Stimulated activated CD8-positive, alpha-beta memory T cell treated with anti-CD3 and anti-CD28 coated beads, Interleukin-4, amount 100 ng/mL, for 1 hour (primary cell): ENCODE results near the gene CLEC16A.

Experiments used
- DNase-seq, 2 donors: peaks; one replicate each; pipeline ENCODE4 v3.0.0-alpha.2; 2020; ENCODE audit warnings: low read depth in 2 of 2, low spot score in 1 of 2

The CLEC16A gene

DNA sequence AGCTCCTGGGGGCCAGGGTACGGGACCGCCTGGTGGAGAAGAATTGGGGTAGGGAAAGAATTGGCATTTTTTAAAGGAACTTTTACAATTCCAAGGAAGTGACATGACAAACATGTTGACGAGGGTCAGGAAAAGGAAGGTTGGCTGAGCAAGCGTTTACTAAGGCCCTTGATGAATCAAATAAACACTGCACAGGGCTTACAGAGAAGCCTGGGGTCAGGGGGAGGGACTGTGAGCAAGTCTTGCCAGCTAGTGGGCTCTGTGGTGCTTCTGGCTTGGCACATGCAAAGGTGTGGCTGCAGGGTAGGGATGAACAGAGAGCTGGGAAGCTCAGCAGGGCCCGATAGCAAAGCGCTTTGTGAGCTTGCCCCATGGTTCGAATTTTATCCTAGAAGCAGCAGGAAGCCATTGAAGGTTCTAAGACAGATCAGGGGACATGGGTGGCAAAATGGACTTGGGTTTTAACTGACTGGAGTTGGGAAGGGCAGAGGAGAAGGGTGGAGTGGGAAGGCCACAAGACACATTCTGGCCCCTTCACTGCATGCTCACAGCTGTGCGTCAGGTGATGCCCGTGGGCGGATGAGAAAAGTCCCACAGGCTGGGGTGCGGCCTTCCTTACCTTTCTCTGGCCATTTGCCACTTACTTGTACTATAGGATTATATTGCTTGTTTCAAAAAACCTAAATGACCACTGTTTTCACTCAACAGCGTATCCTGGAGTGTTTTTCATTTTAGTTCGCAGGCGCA is 193.8 kb downstream of the CLEC16A start:
- no peak for DNase-seq

DNA sequence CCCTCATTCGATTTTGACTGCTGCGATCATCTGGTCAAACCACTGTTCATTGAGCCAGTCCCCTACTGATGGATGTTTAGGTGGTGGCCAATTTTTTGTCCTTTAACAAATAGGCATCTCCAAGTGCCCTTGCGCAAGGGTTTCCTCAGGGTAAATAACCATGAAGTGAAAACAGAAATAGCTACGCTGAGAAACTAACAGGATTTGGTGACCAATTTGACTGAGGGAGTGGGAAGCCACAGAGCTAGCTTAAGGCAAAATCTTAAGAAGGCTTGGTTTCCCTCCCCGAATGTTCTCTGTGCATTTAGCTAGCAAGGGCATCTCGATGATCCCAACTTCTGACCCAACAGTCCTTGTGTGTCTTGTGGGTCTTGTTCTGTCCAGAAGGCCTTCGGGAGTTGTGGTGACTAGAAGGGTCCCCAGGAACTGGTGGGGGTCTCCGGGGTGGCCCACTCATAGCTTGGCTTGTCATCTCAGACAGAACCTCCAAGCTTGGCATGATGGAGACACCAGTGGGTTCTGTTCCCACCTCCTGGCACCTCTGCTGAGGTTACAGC is 194.5 kb downstream of the CLEC16A start:
- DNase-seq = no peak

DNA sequence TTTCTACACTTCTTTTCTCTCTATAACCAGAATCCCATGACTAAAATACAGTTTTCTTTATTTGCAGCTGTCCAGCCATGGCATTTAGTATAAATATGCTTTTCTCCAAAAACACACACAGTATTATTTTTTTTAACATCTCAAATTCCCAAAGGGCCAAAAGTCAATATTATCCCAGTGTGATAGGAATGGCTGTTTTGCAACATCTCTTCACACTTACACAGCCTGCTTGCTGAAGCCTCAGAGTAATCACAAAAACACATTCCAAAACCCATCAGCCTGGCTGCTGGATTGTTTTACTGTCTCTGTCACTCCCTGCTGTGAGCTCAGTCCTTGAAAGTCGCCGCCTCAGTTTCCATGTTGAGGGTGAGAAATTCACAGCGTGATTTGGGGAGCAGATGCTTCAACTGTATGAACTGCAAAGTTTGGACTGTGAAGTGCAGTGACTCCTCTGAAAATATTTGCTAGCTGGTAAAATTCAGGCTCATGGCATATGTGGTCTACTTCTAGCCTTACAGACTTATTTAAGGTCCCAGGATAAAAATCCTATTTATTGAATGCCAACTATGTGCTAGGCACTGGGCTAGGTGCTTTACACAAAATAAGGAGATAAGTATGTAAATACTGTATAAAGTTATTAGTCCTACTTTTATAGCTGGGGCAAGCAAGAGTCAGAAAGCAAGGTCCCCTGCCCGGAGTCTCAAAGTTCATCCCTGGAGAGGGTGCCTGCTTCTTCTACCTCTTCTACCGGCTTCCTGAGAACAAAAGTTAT is 195.1 kb downstream of the CLEC16A start:
- no peak for DNase-seq

GRCh38 chr16:11140098-11140375 is 195.7 kb downstream of the CLEC16A start:
- peak in 1 of 2 donors; percentile 13 for DNase-seq

- no peak for DNase-seq
Observed at GRCh38 chr16:11140466-11140865, 196.1 kb downstream of the CLEC16A start.

GRCh38 chr16:11140867-11141266 is 196.5 kb downstream of the CLEC16A start:
- no peak for DNase-seq

DNA sequence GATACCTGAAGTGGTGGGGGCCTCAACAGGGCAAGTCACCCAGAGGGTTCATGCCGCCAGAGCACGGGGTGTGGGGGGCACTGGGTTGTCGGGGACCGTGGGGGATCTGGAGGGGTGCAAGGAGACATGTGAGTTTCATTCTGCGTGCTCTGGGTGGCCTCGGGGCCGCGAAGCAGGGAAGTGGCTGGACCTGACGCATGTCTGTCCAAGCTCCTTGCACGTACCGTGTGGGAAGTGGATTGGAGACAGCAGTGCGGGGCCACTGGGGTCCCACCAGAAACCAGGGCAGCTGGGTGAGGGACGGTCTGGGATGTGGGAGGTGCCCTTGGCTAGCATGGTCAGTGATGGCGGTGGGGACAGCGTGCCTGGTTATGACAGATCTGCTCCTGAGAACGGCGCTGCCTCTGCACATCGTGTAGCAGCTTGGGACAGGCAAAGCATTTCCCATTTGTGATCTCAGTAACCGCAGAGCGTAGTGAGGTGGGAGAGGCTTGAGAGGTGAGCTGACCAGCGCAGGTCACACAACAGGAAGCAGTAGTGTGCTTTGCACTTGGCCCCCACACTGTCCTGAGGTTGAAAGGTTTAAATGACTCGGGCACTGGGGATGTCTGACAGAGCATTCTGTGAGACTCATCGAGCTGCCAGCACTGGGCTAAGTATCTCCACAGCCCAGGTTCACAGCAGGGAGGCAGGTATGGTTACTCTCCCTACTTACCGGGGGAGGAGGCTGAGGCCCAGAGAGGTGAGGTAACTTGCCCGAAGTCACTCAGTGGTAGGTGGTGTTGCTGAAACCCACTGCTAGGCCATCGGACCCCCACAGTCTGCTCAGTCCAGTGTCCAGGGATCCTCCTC is 197.3 kb downstream of the CLEC16A start:
- DNase-seq = no peak

GRCh38 chr16:11142261-11142630 is 197.9 kb downstream of the CLEC16A start:
- no peak for DNase-seq

DNA sequence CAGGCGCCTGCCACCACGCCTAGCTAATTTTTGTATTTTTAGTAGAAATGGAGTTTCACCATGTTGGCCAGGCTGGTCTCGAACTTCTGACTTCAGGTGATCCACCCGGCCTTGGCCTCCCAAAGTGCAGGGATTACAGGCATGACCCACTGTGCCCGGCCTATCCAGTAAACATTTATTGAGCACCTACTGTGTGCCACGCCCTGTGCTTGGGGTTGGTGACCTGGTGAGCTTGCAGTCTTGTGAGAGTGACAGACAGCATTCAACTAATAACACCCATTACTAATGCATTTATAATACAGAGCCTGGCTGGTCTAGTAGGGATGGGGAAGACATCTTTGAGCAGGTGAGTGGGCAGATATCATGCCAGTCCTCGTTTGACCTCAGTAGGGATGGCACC is 198.6 kb downstream of the CLEC16A start:
- no peak for DNase-seq

DNA sequence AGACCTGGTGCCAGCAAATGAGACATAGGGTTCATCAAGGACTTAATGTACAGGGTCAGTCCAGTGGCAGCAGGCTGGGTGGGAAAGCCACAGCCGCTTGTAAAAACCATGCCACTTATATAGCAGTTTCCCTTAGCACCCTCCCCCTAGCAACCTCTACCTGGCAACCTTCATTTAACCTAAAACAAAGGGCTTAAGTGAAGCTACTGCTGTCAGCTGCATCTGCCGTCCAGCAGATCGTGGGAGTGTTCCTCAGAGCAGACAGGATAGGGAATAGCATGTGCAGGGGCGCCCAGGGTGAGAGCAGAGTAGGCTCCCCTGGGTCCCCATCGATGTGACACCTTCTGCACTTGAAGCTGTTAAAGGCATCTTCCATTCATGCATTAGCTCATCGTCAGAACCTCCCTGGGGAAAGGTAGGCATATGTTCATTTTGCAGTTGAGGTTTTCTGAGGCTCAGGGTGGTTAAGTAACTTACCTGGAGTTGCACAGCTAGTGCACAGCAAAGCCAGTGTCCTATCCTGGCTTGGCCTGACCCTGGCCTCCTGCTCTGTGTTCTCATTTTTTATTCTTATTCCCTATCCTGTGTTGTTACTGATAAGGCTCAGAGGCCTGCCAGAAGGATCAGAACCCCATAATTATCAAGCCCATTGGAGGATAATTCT is 199.1 kb downstream of the CLEC16A start:
- DNase-seq = no peak

DNA sequence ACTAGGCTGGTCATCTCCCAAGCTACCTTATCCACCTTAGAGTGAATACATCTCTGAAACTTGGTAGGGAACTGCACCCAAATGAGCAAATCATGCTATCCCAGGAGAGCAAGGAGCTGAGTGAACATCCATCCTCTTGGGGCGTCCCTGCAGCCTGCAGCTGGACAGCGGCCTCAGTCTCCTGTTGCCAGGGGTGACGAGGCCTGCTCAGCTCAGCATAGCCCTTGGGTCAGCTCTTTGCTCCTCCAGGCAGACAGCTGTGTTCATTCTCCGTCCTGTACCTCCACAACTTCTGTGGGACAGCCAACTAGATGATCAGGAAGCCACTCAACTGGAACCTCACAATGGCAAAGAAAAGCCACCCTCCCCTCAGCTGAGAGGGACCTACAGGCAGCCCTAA is 199.8 kb downstream of the CLEC16A start:
- no peak for DNase-seq

GRCh38 chr16:11145173-11145818 is 200.9 kb downstream of the CLEC16A start:
- DNase-seq = no peak

DNA sequence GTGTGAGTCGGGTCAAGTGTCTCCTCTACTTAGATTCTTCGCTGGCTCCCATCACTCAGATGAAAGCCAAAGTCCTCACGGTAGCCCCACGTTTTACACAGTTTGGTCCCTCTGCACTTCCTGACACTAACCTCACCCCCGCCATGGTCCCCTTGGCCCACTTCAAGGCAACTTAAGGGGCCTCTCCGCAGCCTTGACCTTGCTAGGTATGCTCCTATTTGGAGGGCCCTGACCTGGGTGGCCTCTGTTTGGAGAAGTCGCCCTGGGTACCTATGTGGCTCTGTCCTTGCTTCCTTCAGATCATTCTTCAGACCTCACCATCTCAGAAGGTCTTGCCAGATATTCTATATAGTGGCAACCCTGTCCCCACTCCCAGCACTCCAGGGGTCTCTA is 201.5 kb downstream of the CLEC16A start:
- no peak for DNase-seq

GRCh38 chr16:11147033-11147753 is 202.8 kb downstream of the CLEC16A start:
- no peak for DNase-seq

- no peak for DNase-seq
Observed at GRCh38 chr16:11147754-11148444, 203.5 kb downstream of the CLEC16A start.

GRCh38 chr16:11149011-11149616 is 204.8 kb downstream of the CLEC16A start:
- no peak for DNase-seq

DNA sequence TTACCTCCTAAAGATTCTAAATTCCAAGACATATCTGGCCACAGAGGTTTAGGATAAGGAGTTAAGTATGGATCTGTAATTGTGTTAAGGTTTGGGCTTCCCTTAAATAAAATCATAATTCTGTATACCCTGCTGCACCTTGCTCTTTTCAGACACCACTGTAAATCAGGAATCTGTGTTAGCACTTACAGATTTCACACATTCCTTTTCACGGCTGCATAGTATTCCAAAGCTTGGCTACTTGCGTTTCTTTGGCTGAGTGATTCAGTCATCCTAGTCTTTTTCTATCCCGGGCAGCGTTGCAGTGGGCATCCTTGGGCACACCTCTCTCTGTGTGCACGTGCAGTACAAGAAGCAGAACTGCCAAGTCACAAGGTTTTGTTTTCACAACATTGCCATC is 205.8 kb downstream of the CLEC16A start:
- no peak for DNase-seq

DNA sequence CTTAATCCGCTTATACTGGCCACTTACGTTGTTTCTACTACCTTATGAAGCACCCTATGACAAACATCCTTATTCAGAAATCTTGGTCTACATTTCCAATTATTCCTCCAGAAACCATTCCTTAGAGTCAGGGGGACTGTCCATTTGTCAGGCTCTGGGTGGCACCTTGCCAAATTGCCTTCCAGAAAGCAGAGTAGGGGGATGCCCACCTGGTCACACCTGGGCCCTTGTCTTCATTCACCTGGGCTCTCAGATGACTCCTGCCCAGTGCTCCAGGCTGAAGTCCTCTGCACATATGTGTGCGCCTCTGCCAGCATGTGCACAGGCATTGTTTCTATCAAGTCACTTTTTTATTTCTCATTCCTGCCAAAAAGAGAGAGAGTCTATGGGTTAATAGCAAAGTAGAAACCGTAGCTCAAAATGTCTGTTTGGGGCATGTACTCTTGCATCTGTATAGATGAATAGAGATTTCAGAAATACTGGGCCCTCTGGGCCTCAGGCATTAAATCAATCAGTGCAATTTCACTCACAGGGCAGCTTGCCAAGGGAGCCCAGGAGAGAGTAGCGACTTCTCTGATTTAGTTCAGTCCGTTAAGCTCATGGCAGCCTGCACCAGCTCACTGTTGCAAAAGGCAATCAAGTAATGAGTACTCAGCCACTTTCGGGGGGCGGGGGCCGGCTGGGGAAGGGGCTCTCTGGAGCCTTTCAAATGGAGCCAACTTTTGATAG is 207.0 kb downstream of the CLEC16A start:
- no peak for DNase-seq
